GM23338 (cell line): ENCODE measurements around the gene SYNDIG1. TPM values are rescaled to one million over a fixed set of nuclear protein-coding genes. Genes with fewer than 3 reads are reported as not detected.

Source experiments
- ATAC-seq: fragments of 200-7000 bp; cut with Tn5 transposase; 3 replicates; pipeline ENCODE4 v1.9.1; 2020
- DNase-seq: peaks from one replicate; pipeline ENCODE4 v3.0.0-alpha.2; 2015; ENCODE audit warnings: low spot score
- H2AFZ ChIP-seq: fragments of 200-600 bp; sonication (generic); 2 replicates; pipeline ENCODE4 v1.8.0; 2016; ENCODE audit warnings: antibody characterized with exemption, mild to moderate bottlenecking, moderate library complexity
- H3F3A ChIP-seq: fragments of 200-600 bp; sonication (generic); replicated peaks from 2 replicates; pipeline ENCODE4 v1.8.0; 2017; ENCODE audit warnings: antibody characterized with exemption, mixed run types, low read depth
- H3K27ac ChIP-seq: fragments of 200-600 bp; sonication (generic); 2 replicates; pipeline ENCODE4 v1.6.1; 2016; ENCODE audit warnings: low read depth
- H3K27me3 ChIP-seq: fragments of 200-600 bp; sonication (generic); 2 replicates; pipeline ENCODE4 v1.8.0; 2016; ENCODE audit warnings: mild to moderate bottlenecking, mixed run types, moderate library complexity; ENCODE audit not compliant: insufficient read depth
- H3K36me3 ChIP-seq: fragments of 200-600 bp; sonication (generic); 2 replicates; pipeline ENCODE4 v1.8.0; 2016; ENCODE audit warnings: mild to moderate bottlenecking; ENCODE audit not compliant: insufficient read depth
- H3K4me1 ChIP-seq: fragments of 200-600 bp; sonication (generic); 2 replicates; pipeline ENCODE4 v1.8.0; 2016; ENCODE audit warnings: mild to moderate bottlenecking, moderate library complexity; ENCODE audit not compliant: insufficient read depth
- H3K4me2 ChIP-seq: fragments of 200-600 bp; sonication (generic); 2 replicates; pipeline ENCODE4 v1.7.1; 2017; ENCODE audit warnings: mixed run types
- H3K4me3 ChIP-seq: fragments of 200-600 bp; sonication (generic); 2 replicates; pipeline ENCODE4 v1.6.1; 2016; ENCODE audit warnings: mixed run types
- H3K79me2 ChIP-seq: fragments of 200-600 bp; sonication (generic); replicated peaks from 2 replicates; pipeline ENCODE4 v1.8.0; 2017; ENCODE audit warnings: mild to moderate bottlenecking; ENCODE audit not compliant: insufficient read depth
- H3K9me2 ChIP-seq: fragments of 200-600 bp; sonication (generic); 2 replicates; pipeline ENCODE4 v1.8.0; 2017; ENCODE audit not compliant: insufficient read depth
- H4K20me1 ChIP-seq: fragments of 200-600 bp; sonication (generic); replicated peaks from 2 replicates; pipeline ENCODE4 v1.8.0; 2017; ENCODE audit warnings: mild to moderate bottlenecking; ENCODE audit not compliant: insufficient read depth
- H3K27ac Mint-ChIP-seq: 2 replicates; pipeline ENCODE4 v1.8.0; 2020; ENCODE audit warnings: inconsistent platforms, mild to moderate bottlenecking, moderate library complexity, mixed read lengths
- H3K27me3 Mint-ChIP-seq: 3 replicates; pipeline ENCODE4 v1.8.0; 2022; ENCODE audit warnings: low read depth, mild to moderate bottlenecking, moderate library complexity, mixed read lengths, inconsistent platforms; ENCODE audit not compliant: insufficient read depth, poor library complexity
- H3K36me3 Mint-ChIP-seq: 3 replicates; pipeline ENCODE4 v1.8.0; 2021; ENCODE audit warnings: low read depth, mild to moderate bottlenecking, inconsistent platforms, moderate library complexity, mixed read lengths
- H3K4me1 Mint-ChIP-seq: 3 replicates; pipeline ENCODE4 v1.8.0; 2020; ENCODE audit warnings: mild to moderate bottlenecking, inconsistent platforms, mixed read lengths
- H3K4me3 Mint-ChIP-seq: 3 replicates; pipeline ENCODE4 v1.8.0; 2021; ENCODE audit warnings: moderate library complexity, mild to moderate bottlenecking, inconsistent platforms, mixed read lengths
- H3K9me3 Mint-ChIP-seq: 3 replicates; pipeline ENCODE4 v1.8.0; 2020; ENCODE audit warnings: moderate library complexity, mild to moderate bottlenecking, inconsistent platforms, mixed read lengths
- CREB1 ChIP-seq: fragments of 250-450 bp; sonication (Bioruptor Pico); IDR thresholded peaks from 2 replicates; pipeline ENCODE4 v1.5.0; 2020; ENCODE audit warnings: low read depth, mild to moderate bottlenecking, moderate library complexity
- ETS1 ChIP-seq: IDR thresholded peaks from 2 replicates; pipeline ENCODE4 v1.6.1; 2016; ENCODE audit warnings: antibody characterized with exemption
- EZH2 ChIP-seq: fragments of 200-600 bp; sonication (generic); IDR thresholded peaks from one replicate; pipeline ENCODE4 v1.8.0; 2017; ENCODE audit warnings: antibody characterized with exemption, mild to moderate bottlenecking, low read depth; ENCODE audit not compliant: unreplicated experiment
- EZH2phosphoT487 ChIP-seq: fragments of 200-600 bp; sonication (generic); IDR thresholded peaks from one replicate; pipeline ENCODE4 v1.8.1; 2018; ENCODE audit warnings: antibody characterized with exemption; ENCODE audit not compliant: unreplicated experiment
- JUNB ChIP-seq: IDR thresholded peaks from one replicate; pipeline ENCODE4 v1.6.1; 2016; ENCODE audit warnings: antibody characterized with exemption; ENCODE audit not compliant: unreplicated experiment
- NANOG ChIP-seq: IDR thresholded peaks from 2 replicates; pipeline ENCODE4 v1.6.1; 2016; ENCODE audit warnings: antibody characterized with exemption, borderline replicate concordance
- POLR2AphosphoS5 ChIP-seq: IDR thresholded peaks from 2 replicates; pipeline ENCODE4 v1.6.1; 2016; ENCODE audit warnings: antibody characterized with exemption, low read depth
- REST ChIP-seq: IDR thresholded peaks from one replicate; pipeline ENCODE4 v1.6.1; 2018; ENCODE audit warnings: antibody characterized with exemption; ENCODE audit not compliant: unreplicated experiment
- STAT1 ChIP-seq: IDR thresholded peaks from one replicate; pipeline ENCODE4 v1.6.1; 2016; ENCODE audit warnings: antibody characterized with exemption; ENCODE audit not compliant: unreplicated experiment
- ZNF114 ChIP-seq: fragments of 250-450 bp; sonication (Bioruptor Pico); IDR thresholded peaks from 2 replicates; pipeline ENCODE4 v1.5.0; 2020; ENCODE audit warnings: mild to moderate bottlenecking, moderate library complexity
- ZNF331 ChIP-seq: fragments of 250-450 bp; sonication (Bioruptor Pico); IDR thresholded peaks from 2 replicates; pipeline ENCODE4 v1.5.0; 2020; ENCODE audit warnings: low read depth, mild to moderate bottlenecking, moderate library complexity
- ZNF462 ChIP-seq: fragments of 250-450 bp; sonication (Bioruptor Pico); IDR thresholded peaks from 2 replicates; pipeline ENCODE4 v1.5.0; 2020; ENCODE audit warnings: mild to moderate bottlenecking, moderate library complexity
- polyA plus RNA-seq: library from polyadenylated mRNA; unstranded; fragments of >200 nt; fragmentation: Nextera tagmentation; extraction: Ambion mirVana; gene quantifications from 2 replicates; pipeline ENCODE4 v1.2.1, GENCODE V29; 2016
- total RNA-seq: library from RNA; depleted of rRNA; stranded (reverse); fragments of >200 nt; shearing (Covaris generic); gene quantifications from 2 replicates; pipeline ENCODE4 v1.2.3, GENCODE V29; 2014
- TF ChIP-seq, protein P1 (sequence below), 2 experiments: fragments of 200-600 bp in 1 of 2; sonication (generic) in 1 of 2; conservative IDR thresholded peaks; 2 replicates each; pipeline versions ENCODE4 v1.5.1 to v1.6.1; 2016 to 2017; ENCODE audit warnings: antibody characterized with exemption in 2 of 2, low read depth in 2 of 2, mild to moderate bottlenecking in 2 of 2, moderate library complexity in 1 of 2

Gene SYNDIG1
- total and polyA plus RNA-seq, 2 experiments from 2014 or later = 2.8 to 4.8 TPM

DNA sequence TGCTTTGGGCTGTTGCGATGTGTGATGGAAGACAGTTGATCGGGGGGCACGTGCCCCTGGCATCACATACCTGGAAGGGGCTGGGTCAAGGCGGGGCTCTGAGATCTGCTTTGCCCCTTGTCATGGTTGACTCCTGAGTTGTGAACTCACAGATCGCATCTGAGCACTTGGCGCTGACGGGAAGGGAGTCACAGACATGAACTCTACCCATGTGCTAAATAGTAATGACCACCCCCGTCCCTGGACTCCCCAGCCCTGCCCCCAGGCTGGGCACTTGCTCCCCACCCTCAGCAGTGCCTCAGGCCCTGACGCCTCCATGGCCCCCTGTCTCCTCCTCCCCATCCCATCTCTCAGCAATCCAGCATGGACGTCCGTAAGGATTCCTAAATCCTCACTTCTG, 107.0 kb downstream of the SYNDIG1 start:
- H3K36me3 Mint-ChIP-seq = no peaks in the 10 kb centered on the region
- TF ChIP-seq ZNF331 (CRISPR knock-in tag) (no peak), ZNF462 (CRISPR knock-in tag) (no peak), NANOG (no peak), ZNF114 (CRISPR knock-in tag) (no peak), REST (no peak), STAT1 (no peak), ETS1 (no peak), CREB1 (no peak), EZH2 (no peak), EZH2phosphoT487 (no peak), POLR2AphosphoS5 (no peak), JUNB (no peak)
- TF ChIP-seq, protein P1, sequence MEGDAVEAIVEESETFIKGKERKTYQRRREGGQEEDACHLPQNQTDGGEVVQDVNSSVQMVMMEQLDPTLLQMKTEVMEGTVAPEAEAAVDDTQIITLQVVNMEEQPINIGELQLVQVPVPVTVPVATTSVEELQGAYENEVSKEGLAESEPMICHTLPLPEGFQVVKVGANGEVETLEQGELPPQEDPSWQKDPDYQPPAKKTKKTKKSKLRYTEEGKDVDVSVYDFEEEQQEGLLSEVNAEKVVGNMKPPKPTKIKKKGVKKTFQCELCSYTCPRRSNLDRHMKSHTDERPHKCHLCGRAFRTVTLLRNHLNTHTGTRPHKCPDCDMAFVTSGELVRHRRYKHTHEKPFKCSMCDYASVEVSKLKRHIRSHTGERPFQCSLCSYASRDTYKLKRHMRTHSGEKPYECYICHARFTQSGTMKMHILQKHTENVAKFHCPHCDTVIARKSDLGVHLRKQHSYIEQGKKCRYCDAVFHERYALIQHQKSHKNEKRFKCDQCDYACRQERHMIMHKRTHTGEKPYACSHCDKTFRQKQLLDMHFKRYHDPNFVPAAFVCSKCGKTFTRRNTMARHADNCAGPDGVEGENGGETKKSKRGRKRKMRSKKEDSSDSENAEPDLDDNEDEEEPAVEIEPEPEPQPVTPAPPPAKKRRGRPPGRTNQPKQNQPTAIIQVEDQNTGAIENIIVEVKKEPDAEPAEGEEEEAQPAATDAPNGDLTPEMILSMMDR (conservative IDR thresholded peaks at IDR 0.05; ENCODE audit: low read depth in 2 of 2) = no peak

More for the DNA sequence above, 107.0 kb downstream of the SYNDIG1 start:
- Mint-ChIP-seq H3K27me3 (peaks cover 11% of the 10 kb centered on the region), H3K4me1 (no peaks in the 10 kb centered on the region; the same call in 2 of the 3 replicates), H3K4me3 (no peak overlapping the region), H3K27ac (no peak overlapping the region), H3K9me3 (no peaks in the 10 kb centered on the region)
- no peak overlapping the region for H3K27ac ChIP-seq
- H3K36me3 ChIP-seq = no peaks in the 10 kb centered on the region
- no peaks in the 10 kb centered on the region for H3K9me2 ChIP-seq
- H3F3A ChIP-seq = no peaks in the 10 kb centered on the region
- no peaks in the 10 kb centered on the region for H4K20me1 ChIP-seq
- H3K4me1 ChIP-seq = no peaks in the 10 kb centered on the region
- no peaks in the 10 kb centered on the region for H3K79me2 ChIP-seq
- no peak overlapping the region for H3K4me2 ChIP-seq
- H3K27me3 ChIP-seq = no peaks in the 10 kb centered on the region
- H2AFZ ChIP-seq = no peak overlapping the region
- ATAC-seq (no peak), DNase-seq (no peak)
- no peak overlapping the region for H3K4me3 ChIP-seq
